ENCODE measurements around the gene S100A4.
"Not testable (repeated sequence)": the region's sequence is repeated elsewhere in the genome, so short reads cannot be mapped to it uniquely, and the experiment has no call there.

DNA sequence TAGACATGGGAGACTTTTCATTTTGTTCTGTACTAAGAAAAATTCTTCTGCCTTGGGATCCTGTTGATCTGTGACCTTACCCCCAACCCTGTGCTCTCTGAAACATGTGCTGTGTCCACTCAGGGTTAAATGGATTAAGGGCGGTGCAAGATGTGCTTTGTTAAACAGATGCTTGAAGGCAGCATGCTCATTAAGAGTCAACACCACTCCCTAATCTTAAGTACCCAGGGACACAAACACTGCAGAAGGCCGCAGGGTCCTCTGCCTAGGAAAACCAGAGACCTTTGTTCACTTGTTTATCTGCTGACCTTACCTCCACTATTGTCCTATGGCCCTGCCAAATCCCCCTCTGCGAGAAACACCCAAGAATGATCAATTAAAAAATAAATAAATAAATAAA is 37.9 kb upstream of the S100A4 start:
- not testable (repeated sequence) for TF ChIP-seq CTCF (IDR thresholded peaks at IDR 0.05; ENCODE audit: insufficient read depth, low read depth, low read length); EZH2 (IDR thresholded peaks at IDR 0.05; ENCODE audit: insufficient read depth, low read length)

Data from astrocyte (in vitro differentiated cells and primary cell).